GM23338 (cell line): ENCODE measurements around the gene INAFM1.

ENCODE experiments used
- CREB1 ChIP-seq: fragments of 250-450 bp; sonication (Bioruptor Pico); IDR thresholded peaks from 2 replicates; pipeline ENCODE4 v1.5.0; 2020; ENCODE audit warnings: low read depth, mild to moderate bottlenecking, moderate library complexity
- EZH2 ChIP-seq: fragments of 200-600 bp; sonication (generic); IDR thresholded peaks from one replicate; pipeline ENCODE4 v1.8.0; 2017; ENCODE audit warnings: antibody characterized with exemption, mild to moderate bottlenecking, low read depth; ENCODE audit not compliant: unreplicated experiment
- EZH2phosphoT487 ChIP-seq: fragments of 200-600 bp; sonication (generic); IDR thresholded peaks from one replicate; pipeline ENCODE4 v1.8.1; 2018; ENCODE audit warnings: antibody characterized with exemption; ENCODE audit not compliant: unreplicated experiment
- JUNB ChIP-seq: IDR thresholded peaks from one replicate; pipeline ENCODE4 v1.6.1; 2016; ENCODE audit warnings: antibody characterized with exemption; ENCODE audit not compliant: unreplicated experiment
- POLR2AphosphoS5 ChIP-seq: IDR thresholded peaks from 2 replicates; pipeline ENCODE4 v1.6.1; 2016; ENCODE audit warnings: antibody characterized with exemption, low read depth
- STAT1 ChIP-seq: IDR thresholded peaks from one replicate; pipeline ENCODE4 v1.6.1; 2016; ENCODE audit warnings: antibody characterized with exemption; ENCODE audit not compliant: unreplicated experiment
- ZNF114 ChIP-seq: fragments of 250-450 bp; sonication (Bioruptor Pico); IDR thresholded peaks from 2 replicates; pipeline ENCODE4 v1.5.0; 2020; ENCODE audit warnings: mild to moderate bottlenecking, moderate library complexity
- TF ChIP-seq, protein P1 (sequence below), 2 experiments: fragments of 200-600 bp in 1 of 2; sonication (generic) in 1 of 2; conservative IDR thresholded peaks; 2 replicates each; pipeline versions ENCODE4 v1.5.1 to v1.6.1; 2016 to 2017; ENCODE audit warnings: antibody characterized with exemption in 2 of 2, low read depth in 2 of 2, mild to moderate bottlenecking in 2 of 2, moderate library complexity in 1 of 2
- TF ChIP-seq, protein P2 (sequence below): IDR thresholded peaks from 2 replicates; pipeline ENCODE4 v1.6.1; 2016; ENCODE audit warnings: antibody characterized with exemption
- TF ChIP-seq, protein P3 (sequence below): IDR thresholded peaks from one replicate; pipeline ENCODE4 v1.6.1; 2018; ENCODE audit warnings: antibody characterized with exemption; ENCODE audit not compliant: unreplicated experiment
- TF ChIP-seq, protein P4 (sequence below): fragments of 250-450 bp; sonication (Bioruptor Pico); IDR thresholded peaks from 2 replicates; pipeline ENCODE4 v1.5.0; 2020; ENCODE audit warnings: mild to moderate bottlenecking, moderate library complexity

DNA sequence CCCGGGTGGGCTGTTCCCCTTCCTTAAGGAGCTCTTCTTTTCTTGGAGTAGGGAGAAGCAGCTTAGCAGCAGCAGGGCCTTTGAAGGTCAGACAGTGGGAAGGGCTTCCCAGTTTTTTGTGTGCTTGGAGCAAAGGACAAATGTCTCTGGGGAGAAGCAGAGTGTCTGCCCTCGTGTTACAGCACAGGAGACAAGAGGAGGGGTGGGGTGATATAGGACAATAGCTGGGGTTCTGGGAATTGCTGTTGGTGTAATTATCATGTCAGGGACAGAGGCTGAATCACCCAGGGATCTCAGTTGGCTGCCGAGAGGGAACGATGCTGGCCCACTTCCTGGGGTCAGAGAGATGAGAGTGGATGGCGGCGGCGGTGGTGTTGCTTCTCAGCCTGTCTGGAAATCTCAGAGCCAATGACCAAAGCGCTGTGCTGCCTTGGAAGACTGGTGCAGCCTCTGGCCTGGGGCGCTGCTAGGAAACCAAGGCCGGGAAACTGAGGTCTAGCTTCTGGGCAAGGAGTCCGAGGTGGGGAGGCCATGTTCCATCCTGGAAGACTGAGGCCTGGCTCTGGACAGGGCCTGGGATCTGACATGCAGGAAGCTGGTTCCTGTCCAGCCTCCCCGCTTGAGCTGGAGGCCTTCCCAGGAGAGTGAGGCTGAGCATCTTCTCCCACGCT is 1.2 kb downstream of the INAFM1 start:
- TF ChIP-seq, protein P1, sequence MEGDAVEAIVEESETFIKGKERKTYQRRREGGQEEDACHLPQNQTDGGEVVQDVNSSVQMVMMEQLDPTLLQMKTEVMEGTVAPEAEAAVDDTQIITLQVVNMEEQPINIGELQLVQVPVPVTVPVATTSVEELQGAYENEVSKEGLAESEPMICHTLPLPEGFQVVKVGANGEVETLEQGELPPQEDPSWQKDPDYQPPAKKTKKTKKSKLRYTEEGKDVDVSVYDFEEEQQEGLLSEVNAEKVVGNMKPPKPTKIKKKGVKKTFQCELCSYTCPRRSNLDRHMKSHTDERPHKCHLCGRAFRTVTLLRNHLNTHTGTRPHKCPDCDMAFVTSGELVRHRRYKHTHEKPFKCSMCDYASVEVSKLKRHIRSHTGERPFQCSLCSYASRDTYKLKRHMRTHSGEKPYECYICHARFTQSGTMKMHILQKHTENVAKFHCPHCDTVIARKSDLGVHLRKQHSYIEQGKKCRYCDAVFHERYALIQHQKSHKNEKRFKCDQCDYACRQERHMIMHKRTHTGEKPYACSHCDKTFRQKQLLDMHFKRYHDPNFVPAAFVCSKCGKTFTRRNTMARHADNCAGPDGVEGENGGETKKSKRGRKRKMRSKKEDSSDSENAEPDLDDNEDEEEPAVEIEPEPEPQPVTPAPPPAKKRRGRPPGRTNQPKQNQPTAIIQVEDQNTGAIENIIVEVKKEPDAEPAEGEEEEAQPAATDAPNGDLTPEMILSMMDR (conservative IDR thresholded peaks at IDR 0.05; ENCODE audit: low read depth in 2 of 2), result no peak
- TF ChIP-seq CREB1 (CRISPR knock-in tag) (no peak), POLR2AphosphoS5 (no peak), JUNB (no peak), EZH2phosphoT487 (no peak), EZH2 (no peak), STAT1 (no peak), ZNF114 (CRISPR knock-in tag) (no peak)
- TF ChIP-seq, protein P2, sequence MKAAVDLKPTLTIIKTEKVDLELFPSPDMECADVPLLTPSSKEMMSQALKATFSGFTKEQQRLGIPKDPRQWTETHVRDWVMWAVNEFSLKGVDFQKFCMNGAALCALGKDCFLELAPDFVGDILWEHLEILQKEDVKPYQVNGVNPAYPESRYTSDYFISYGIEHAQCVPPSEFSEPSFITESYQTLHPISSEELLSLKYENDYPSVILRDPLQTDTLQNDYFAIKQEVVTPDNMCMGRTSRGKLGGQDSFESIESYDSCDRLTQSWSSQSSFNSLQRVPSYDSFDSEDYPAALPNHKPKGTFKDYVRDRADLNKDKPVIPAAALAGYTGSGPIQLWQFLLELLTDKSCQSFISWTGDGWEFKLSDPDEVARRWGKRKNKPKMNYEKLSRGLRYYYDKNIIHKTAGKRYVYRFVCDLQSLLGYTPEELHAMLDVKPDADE, result no peak
- TF ChIP-seq, protein P3, sequence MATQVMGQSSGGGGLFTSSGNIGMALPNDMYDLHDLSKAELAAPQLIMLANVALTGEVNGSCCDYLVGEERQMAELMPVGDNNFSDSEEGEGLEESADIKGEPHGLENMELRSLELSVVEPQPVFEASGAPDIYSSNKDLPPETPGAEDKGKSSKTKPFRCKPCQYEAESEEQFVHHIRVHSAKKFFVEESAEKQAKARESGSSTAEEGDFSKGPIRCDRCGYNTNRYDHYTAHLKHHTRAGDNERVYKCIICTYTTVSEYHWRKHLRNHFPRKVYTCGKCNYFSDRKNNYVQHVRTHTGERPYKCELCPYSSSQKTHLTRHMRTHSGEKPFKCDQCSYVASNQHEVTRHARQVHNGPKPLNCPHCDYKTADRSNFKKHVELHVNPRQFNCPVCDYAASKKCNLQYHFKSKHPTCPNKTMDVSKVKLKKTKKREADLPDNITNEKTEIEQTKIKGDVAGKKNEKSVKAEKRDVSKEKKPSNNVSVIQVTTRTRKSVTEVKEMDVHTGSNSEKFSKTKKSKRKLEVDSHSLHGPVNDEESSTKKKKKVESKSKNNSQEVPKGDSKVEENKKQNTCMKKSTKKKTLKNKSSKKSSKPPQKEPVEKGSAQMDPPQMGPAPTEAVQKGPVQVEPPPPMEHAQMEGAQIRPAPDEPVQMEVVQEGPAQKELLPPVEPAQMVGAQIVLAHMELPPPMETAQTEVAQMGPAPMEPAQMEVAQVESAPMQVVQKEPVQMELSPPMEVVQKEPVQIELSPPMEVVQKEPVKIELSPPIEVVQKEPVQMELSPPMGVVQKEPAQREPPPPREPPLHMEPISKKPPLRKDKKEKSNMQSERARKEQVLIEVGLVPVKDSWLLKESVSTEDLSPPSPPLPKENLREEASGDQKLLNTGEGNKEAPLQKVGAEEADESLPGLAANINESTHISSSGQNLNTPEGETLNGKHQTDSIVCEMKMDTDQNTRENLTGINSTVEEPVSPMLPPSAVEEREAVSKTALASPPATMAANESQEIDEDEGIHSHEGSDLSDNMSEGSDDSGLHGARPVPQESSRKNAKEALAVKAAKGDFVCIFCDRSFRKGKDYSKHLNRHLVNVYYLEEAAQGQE, result no peak
- TF ChIP-seq, protein P4, sequence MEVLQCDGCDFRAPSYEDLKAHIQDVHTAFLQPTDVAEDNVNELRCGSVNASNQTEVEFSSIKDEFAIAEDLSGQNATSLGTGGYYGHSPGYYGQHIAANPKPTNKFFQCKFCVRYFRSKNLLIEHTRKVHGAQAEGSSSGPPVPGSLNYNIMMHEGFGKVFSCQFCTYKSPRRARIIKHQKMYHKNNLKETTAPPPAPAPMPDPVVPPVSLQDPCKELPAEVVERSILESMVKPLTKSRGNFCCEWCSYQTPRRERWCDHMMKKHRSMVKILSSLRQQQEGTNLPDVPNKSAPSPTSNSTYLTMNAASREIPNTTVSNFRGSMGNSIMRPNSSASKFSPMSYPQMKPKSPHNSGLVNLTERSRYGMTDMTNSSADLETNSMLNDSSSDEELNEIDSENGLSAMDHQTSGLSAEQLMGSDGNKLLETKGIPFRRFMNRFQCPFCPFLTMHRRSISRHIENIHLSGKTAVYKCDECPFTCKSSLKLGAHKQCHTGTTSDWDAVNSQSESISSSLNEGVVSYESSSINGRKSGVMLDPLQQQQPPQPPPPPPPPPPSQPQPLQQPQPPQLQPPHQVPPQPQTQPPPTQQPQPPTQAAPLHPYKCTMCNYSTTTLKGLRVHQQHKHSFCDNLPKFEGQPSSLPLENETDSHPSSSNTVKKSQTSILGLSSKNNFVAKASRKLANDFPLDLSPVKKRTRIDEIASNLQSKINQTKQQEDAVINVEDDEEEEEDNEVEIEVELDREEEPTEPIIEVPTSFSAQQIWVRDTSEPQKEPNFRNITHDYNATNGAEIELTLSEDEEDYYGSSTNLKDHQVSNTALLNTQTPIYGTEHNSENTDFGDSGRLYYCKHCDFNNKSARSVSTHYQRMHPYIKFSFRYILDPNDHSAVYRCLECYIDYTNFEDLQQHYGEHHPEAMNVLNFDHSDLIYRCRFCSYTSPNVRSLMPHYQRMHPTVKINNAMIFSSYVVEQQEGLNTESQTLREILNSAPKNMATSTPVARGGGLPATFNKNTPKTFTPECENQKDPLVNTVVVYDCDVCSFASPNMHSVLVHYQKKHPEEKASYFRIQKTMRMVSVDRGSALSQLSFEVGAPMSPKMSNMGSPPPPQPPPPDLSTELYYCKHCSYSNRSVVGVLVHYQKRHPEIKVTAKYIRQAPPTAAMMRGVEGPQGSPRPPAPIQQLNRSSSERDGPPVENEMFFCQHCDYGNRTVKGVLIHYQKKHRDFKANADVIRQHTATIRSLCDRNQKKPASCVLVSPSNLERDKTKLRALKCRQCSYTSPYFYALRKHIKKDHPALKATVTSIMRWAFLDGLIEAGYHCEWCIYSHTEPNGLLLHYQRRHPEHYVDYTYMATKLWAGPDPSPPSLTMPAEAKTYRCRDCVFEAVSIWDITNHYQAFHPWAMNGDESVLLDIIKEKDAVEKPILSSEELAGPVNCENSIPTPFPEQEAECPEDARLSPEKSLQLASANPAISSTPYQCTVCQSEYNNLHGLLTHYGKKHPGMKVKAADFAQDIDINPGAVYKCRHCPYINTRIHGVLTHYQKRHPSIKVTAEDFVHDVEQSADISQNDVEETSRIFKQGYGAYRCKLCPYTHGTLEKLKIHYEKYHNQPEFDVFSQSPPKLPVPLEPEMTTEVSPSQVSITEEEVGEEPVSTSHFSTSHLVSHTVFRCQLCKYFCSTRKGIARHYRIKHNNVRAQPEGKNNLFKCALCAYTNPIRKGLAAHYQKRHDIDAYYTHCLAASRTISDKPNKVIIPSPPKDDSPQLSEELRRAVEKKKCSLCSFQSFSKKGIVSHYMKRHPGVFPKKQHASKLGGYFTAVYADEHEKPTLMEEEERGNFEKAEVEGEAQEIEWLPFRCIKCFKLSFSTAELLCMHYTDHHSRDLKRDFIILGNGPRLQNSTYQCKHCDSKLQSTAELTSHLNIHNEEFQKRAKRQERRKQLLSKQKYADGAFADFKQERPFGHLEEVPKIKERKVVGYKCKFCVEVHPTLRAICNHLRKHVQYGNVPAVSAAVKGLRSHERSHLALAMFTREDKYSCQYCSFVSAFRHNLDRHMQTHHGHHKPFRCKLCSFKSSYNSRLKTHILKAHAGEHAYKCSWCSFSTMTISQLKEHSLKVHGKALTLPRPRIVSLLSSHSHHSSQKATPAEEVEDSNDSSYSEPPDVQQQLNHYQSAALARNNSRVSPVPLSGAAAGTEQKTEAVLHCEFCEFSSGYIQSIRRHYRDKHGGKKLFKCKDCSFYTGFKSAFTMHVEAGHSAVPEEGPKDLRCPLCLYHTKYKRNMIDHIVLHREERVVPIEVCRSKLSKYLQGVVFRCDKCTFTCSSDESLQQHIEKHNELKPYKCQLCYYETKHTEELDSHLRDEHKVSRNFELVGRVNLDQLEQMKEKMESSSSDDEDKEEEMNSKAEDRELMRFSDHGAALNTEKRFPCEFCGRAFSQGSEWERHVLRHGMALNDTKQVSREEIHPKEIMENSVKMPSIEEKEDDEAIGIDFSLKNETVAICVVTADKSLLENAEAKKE, result no peak
